SK-N-SH treated with all-trans-retinoic acid at 6 μM for 48 hours (cell line): Measurements from ENCODE around the gene METTL1.

Experiments used
- ATAC-seq: fragments of 200-7000 bp; cut with Tn5 transposase; 3 replicates; pipeline ENCODE4 v1.9.1; 2020; ENCODE audit warnings: mild to moderate bottlenecking, moderate library complexity
- ARNTL ChIP-seq: fragments of 450-650 bp; formaldehyde crosslinking; IDR thresholded peaks from 2 replicates; pipeline ENCODE4 v1.5.0; 2020; ENCODE audit warnings: low read depth, mild to moderate bottlenecking, moderate library complexity, borderline replicate concordance
- BACH2 ChIP-seq: fragments of 250-450 bp; sonication (Bioruptor Pico); IDR thresholded peaks from 2 replicates; pipeline ENCODE4 v1.9.0; 2021; ENCODE audit warnings: mild to moderate bottlenecking, borderline replicate concordance
- CREB5 ChIP-seq: fragments of 250-450 bp; sonication (Bioruptor Pico); IDR thresholded peaks from 2 replicates; pipeline ENCODE4 v1.5.1; 2020; ENCODE audit warnings: low read depth, mild to moderate bottlenecking, moderate library complexity
- CSDC2 ChIP-seq: fragments of 250-450 bp; sonication (Bioruptor Pico); IDR thresholded peaks from 2 replicates; pipeline ENCODE4 v1.5.0; 2020; ENCODE audit warnings: mild to moderate bottlenecking, moderate library complexity
- ESRRG ChIP-seq: fragments of 250-450 bp; sonication (Bioruptor Pico); IDR thresholded peaks from 2 replicates; pipeline ENCODE4 v1.6.1; 2021; ENCODE audit warnings: mild to moderate bottlenecking
- GLIS3 ChIP-seq: fragments of 250-450 bp; sonication (Bioruptor Pico); IDR thresholded peaks from 2 replicates; pipeline ENCODE4 v1.5.0; 2020; ENCODE audit warnings: mild to moderate bottlenecking, moderate library complexity
- OSR1 ChIP-seq: fragments of 250-450 bp; sonication (Bioruptor Pico); IDR thresholded peaks from 2 replicates; pipeline ENCODE4 v1.8.0; 2022; ENCODE audit warnings: moderate library complexity, mild to moderate bottlenecking, inconsistent platforms
- POU6F1 ChIP-seq: fragments of 250-450 bp; sonication (Bioruptor Pico); IDR thresholded peaks from 2 replicates; pipeline ENCODE4 v1.8.0; 2021; ENCODE audit warnings: low read depth, mild to moderate bottlenecking, moderate library complexity, borderline replicate concordance
- PPARA ChIP-seq: fragments of 250-450 bp; sonication (Bioruptor Pico); IDR thresholded peaks from 2 replicates; pipeline ENCODE4 v1.5.0; 2020; ENCODE audit warnings: mild to moderate bottlenecking, borderline replicate concordance
- RARB ChIP-seq: fragments of 250-450 bp; sonication (Bioruptor Pico); IDR thresholded peaks from 2 replicates; pipeline ENCODE4 v1.8.0; 2021; ENCODE audit warnings: mild to moderate bottlenecking, moderate library complexity
- SNAI2 ChIP-seq: fragments of 250-450 bp; sonication (Bioruptor Pico); IDR thresholded peaks from 2 replicates; pipeline ENCODE4 v1.5.0; 2020; ENCODE audit warnings: mild to moderate bottlenecking, moderate library complexity
- TCF4 ChIP-seq: fragments of 250-450 bp; sonication (Bioruptor Pico); IDR thresholded peaks from 2 replicates; pipeline ENCODE4 v1.8.0; 2021; ENCODE audit warnings: mild to moderate bottlenecking, moderate library complexity, borderline replicate concordance
- TOX ChIP-seq: fragments of 250-450 bp; sonication (Bioruptor Pico); IDR thresholded peaks from 2 replicates; pipeline ENCODE4 v1.8.0; 2021; ENCODE audit warnings: mild to moderate bottlenecking, moderate library complexity, borderline replicate concordance
- ZC3H10 ChIP-seq: fragments of 250-450 bp; sonication (Bioruptor Pico); IDR thresholded peaks from 2 replicates; pipeline ENCODE4 v1.5.1; 2021; ENCODE audit warnings: mild to moderate bottlenecking, moderate library complexity
- ZFP3 ChIP-seq: fragments of 250-450 bp; sonication (Bioruptor Pico); IDR thresholded peaks from 2 replicates; pipeline ENCODE4 v1.5.0; 2020; ENCODE audit warnings: mild to moderate bottlenecking, moderate library complexity
- ZFP30 ChIP-seq: fragments of 450-650 bp; formaldehyde crosslinking; IDR thresholded peaks from 2 replicates; pipeline ENCODE4 v1.5.0; 2022; ENCODE audit warnings: mild to moderate bottlenecking, moderate library complexity
- ZNF565 ChIP-seq: fragments of 450-650 bp; formaldehyde crosslinking; conservative IDR thresholded peaks from 2 replicates; pipeline ENCODE4 v1.5.0; 2020; ENCODE audit warnings: low read depth, mild to moderate bottlenecking, moderate library complexity
- ZNF70 ChIP-seq: fragments of 450-650 bp; formaldehyde crosslinking; IDR thresholded peaks from 2 replicates; pipeline ENCODE4 v1.5.0; 2020; ENCODE audit warnings: mild to moderate bottlenecking, moderate library complexity
- ZNF8 ChIP-seq: fragments of 450-650 bp; formaldehyde crosslinking; IDR thresholded peaks from 2 replicates; pipeline ENCODE4 v1.5.0; 2020; ENCODE audit warnings: mild to moderate bottlenecking, moderate library complexity
- TF ChIP-seq, protein P1 (sequence below): fragments of 250-450 bp; sonication (Bioruptor Pico); IDR thresholded peaks from 2 replicates; pipeline ENCODE4 v1.8.0; 2020; ENCODE audit warnings: mild to moderate bottlenecking, moderate library complexity, borderline replicate concordance
- TF ChIP-seq, protein P2 (sequence below): fragments of 250-450 bp; sonication (Bioruptor Pico); IDR thresholded peaks from 2 replicates; pipeline ENCODE4 v1.5.0; 2020; ENCODE audit warnings: mild to moderate bottlenecking, moderate library complexity
- TF ChIP-seq, protein P3 (sequence below): fragments of 250-450 bp; sonication (Bioruptor Pico); IDR thresholded peaks from 2 replicates; pipeline ENCODE4 v1.5.1; 2021; ENCODE audit warnings: mild to moderate bottlenecking, moderate library complexity

Gene METTL1

GRCh38 chr12:57810450-57810849, 38.5 kb upstream of the METTL1 start:
- peak; percentile 33 for ATAC-seq
- TF ChIP-seq ZNF70 (CRISPR knock-in tag) (no peak), ZFP3 (CRISPR knock-in tag) (no peak), GLIS3 (CRISPR knock-in tag) (no peak), ZNF8 (CRISPR knock-in tag) (no peak), ZC3H10 (CRISPR knock-in tag) (no peak), CREB5 (CRISPR knock-in tag) (no peak), CSDC2 (CRISPR knock-in tag) (no peak), BACH2 (CRISPR knock-in tag) (no peak), OSR1 (no peak), TOX (CRISPR knock-in tag) (no peak)
- TF ChIP-seq, protein P1, sequence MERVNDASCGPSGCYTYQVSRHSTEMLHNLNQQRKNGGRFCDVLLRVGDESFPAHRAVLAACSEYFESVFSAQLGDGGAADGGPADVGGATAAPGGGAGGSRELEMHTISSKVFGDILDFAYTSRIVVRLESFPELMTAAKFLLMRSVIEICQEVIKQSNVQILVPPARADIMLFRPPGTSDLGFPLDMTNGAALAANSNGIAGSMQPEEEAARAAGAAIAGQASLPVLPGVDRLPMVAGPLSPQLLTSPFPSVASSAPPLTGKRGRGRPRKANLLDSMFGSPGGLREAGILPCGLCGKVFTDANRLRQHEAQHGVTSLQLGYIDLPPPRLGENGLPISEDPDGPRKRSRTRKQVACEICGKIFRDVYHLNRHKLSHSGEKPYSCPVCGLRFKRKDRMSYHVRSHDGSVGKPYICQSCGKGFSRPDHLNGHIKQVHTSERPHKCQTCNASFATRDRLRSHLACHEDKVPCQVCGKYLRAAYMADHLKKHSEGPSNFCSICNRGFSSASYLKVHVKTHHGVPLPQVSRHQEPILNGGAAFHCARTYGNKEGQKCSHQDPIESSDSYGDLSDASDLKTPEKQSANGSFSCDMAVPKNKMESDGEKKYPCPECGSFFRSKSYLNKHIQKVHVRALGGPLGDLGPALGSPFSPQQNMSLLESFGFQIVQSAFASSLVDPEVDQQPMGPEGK (CRISPR knock-in tag): no peak
- TF ChIP-seq, protein P2, sequence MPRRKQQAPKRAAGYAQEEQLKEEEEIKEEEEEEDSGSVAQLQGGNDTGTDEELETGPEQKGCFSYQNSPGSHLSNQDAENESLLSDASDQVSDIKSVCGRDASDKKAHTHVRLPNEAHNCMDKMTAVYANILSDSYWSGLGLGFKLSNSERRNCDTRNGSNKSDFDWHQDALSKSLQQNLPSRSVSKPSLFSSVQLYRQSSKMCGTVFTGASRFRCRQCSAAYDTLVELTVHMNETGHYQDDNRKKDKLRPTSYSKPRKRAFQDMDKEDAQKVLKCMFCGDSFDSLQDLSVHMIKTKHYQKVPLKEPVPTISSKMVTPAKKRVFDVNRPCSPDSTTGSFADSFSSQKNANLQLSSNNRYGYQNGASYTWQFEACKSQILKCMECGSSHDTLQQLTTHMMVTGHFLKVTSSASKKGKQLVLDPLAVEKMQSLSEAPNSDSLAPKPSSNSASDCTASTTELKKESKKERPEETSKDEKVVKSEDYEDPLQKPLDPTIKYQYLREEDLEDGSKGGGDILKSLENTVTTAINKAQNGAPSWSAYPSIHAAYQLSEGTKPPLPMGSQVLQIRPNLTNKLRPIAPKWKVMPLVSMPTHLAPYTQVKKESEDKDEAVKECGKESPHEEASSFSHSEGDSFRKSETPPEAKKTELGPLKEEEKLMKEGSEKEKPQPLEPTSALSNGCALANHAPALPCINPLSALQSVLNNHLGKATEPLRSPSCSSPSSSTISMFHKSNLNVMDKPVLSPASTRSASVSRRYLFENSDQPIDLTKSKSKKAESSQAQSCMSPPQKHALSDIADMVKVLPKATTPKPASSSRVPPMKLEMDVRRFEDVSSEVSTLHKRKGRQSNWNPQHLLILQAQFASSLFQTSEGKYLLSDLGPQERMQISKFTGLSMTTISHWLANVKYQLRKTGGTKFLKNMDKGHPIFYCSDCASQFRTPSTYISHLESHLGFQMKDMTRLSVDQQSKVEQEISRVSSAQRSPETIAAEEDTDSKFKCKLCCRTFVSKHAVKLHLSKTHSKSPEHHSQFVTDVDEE (CRISPR knock-in tag): no peak
- TF ChIP-seq, protein P3, sequence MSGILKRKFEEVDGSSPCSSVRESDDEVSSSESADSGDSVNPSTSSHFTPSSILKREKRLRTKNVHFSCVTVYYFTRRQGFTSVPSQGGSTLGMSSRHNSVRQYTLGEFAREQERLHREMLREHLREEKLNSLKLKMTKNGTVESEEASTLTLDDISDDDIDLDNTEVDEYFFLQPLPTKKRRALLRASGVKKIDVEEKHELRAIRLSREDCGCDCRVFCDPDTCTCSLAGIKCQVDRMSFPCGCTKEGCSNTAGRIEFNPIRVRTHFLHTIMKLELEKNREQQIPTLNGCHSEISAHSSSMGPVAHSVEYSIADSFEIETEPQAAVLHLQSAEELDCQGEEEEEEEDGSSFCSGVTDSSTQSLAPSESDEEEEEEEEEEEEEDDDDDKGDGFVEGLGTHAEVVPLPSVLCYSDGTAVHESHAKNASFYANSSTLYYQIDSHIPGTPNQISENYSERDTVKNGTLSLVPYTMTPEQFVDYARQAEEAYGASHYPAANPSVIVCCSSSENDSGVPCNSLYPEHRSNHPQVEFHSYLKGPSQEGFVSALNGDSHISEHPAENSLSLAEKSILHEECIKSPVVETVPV (CRISPR knock-in tag): no peak

DNA sequence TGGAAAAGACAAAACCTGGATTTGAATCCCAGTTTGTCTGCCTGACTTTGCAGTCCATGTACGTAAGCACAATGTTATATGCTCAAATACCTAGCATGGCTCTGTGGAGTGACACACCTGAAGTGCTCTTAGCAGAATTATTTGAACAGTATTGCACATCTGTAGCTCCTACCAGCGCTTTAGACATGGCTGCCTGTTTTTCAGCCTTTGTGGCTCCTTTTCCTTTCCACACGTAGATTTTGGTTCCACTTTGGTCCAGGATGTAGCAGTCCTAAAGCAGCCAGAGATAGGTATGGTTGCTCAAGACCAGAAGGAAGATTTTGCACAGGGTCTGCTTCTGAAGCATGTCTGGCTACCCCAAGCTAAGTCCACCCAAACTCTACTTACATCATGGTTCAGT, 37.5 kb upstream of the METTL1 start:
- TF ChIP-seq PPARA (CRISPR knock-in tag): no peak
- no peak for TF ChIP-seq OSR1
- no peak for TF ChIP-seq ZFP3 (CRISPR knock-in tag)
- no peak for TF ChIP-seq CSDC2 (CRISPR knock-in tag)
- TF ChIP-seq BACH2 (CRISPR knock-in tag): no peak
- no peak for TF ChIP-seq RARB
- no peak for TF ChIP-seq ESRRG
- TF ChIP-seq, all 23 proteins: peak for 0
- ATAC-seq: no peak

- no peak for TF ChIP-seq TCF4 (CRISPR knock-in tag)
- TF ChIP-seq, protein P3 (CRISPR knock-in tag): no peak
- TF ChIP-seq TOX (CRISPR knock-in tag): no peak
- TF ChIP-seq ZFP30 (CRISPR knock-in tag): no peak
- no peak for TF ChIP-seq ZFP3 (CRISPR knock-in tag)
- no peak for TF ChIP-seq ARNTL (CRISPR knock-in tag)
- no peak for TF ChIP-seq ZNF70 (CRISPR knock-in tag)
- no peak for TF ChIP-seq CREB5 (CRISPR knock-in tag)
- no peak for TF ChIP-seq GLIS3 (CRISPR knock-in tag)
- TF ChIP-seq RARB: no peak
- TF ChIP-seq, protein P1 (CRISPR knock-in tag): no peak
- TF ChIP-seq OSR1: no peak
- TF ChIP-seq BACH2 (CRISPR knock-in tag): no peak
- TF ChIP-seq POU6F1 (CRISPR knock-in tag): no peak
- TF ChIP-seq ZNF565 (CRISPR knock-in tag): no peak
- no peak for TF ChIP-seq CSDC2 (CRISPR knock-in tag)
- TF ChIP-seq ESRRG: no peak
- no peak for TF ChIP-seq PPARA (CRISPR knock-in tag)
- TF ChIP-seq SNAI2 (CRISPR knock-in tag): no peak
- no peak for ATAC-seq
Measured at GRCh38 chr12:57808351-57808750, 36.4 kb upstream of the METTL1 start.
